K562 (cell line): ENCODE results near the gene ANO2. TPM values are rescaled to one million over a fixed set of nuclear protein-coding genes. Genes with fewer than 3 reads are reported as not detected.

Experiments
- ATAC-seq: fragments of 200-7000 bp; cut with Tn5 transposase; 3 replicates; pipeline ENCODE4 v1.9.1; 2020; ENCODE audit warnings: moderate library complexity
- BruUV-seq: library from RNA; stranded (reverse); fragments of 400-500 nt; replicated peaks from 2 replicates; lab custom pipeline; 2021; lab: Mats Ljungman, UMichigan
- CTCF ChIA-PET: fragments of 300-600 bp; formaldehyde crosslinking; extraction: SDS; loops from one replicate; lab custom pipeline; 2021; ENCODE audit warnings: low intra/inter-chr PET ratio; lab: Yijun Ruan, JAX
- POLR2A ChIA-PET: fragments of 300-600, 350-650 bp; sonication (Branson Sonifier 250); formaldehyde crosslinking; extraction: SDS; loops from one replicate; lab custom pipeline; 2021; ENCODE audit warnings: antibody characterized with exemption, inconsistent platforms; lab: Yijun Ruan, JAX
- DNase-seq, 4 experiments: peaks; one replicate each; pipeline versions ENCODE4 v3.0.0 to v3.0.0-alpha.2; 2011 to 2018; ENCODE audit warnings: low spot score in 3 of 4, mixed read lengths in 3 of 4; ENCODE audit errors: extremely low read depth in 1 of 4
- FAIRE-seq: peaks from 2 replicates; lab custom pipeline; 2011; peaks lifted over from hg19 to GRCh38; lab: Jason Lieb, UNC
- H2AFZ ChIP-seq: 2 replicates; pipeline ENCODE4 v1.6.0; 2011; ENCODE audit warnings: low read depth, low read length, control low read depth, inconsistent platforms
- H3K27ac ChIP-seq: fragments of 200-600 bp; 3 replicates; pipeline ENCODE4 v1.8.0; 2011; ENCODE audit warnings: low read depth, mild to moderate bottlenecking, control low read depth, inconsistent platforms, low read length, moderate library complexity, mixed read lengths; ENCODE audit errors: extremely low read depth
- H3K27me3 ChIP-seq, 2 experiments: fragments of 300-600 bp in 1 of 2; 2 replicates in 1 of 2; 3 replicates in 1 of 2; pipeline versions ENCODE4 v1.6.0 to v1.8.0; 2011; ENCODE audit warnings: inconsistent platforms in 2 of 2, low read length in 2 of 2, mild to moderate bottlenecking in 1 of 2, mixed read lengths in 1 of 2, moderate library complexity in 1 of 2; ENCODE audit not compliant: control insufficient read depth in 2 of 2, insufficient read depth in 2 of 2
- H3K36me3 ChIP-seq: fragments of 300-600 bp; 3 replicates; pipeline ENCODE4 v1.8.0; 2011; ENCODE audit warnings: mild to moderate bottlenecking, low read length, inconsistent platforms; ENCODE audit not compliant: control insufficient read depth, insufficient read depth
- H3K4me1 ChIP-seq, 2 experiments: fragments of 200-600 bp in 1 of 2; replicated peaks in 1 of 2; 2 replicates in 1 of 2; 3 replicates in 1 of 2; pipeline versions ENCODE4 v1.5.1 to v1.8.0; 2011; ENCODE audit warnings: inconsistent platforms in 2 of 2, low read length in 2 of 2, mild to moderate bottlenecking in 1 of 2, mixed read lengths in 1 of 2, moderate library complexity in 1 of 2; ENCODE audit not compliant: control insufficient read depth in 2 of 2, insufficient read depth in 2 of 2
- H3K4me2 ChIP-seq: 2 replicates; pipeline ENCODE4 v1.6.1; 2011; ENCODE audit warnings: low read length, control low read depth, inconsistent platforms, mixed read lengths; ENCODE audit not compliant: insufficient read depth
- H3K4me3 ChIP-seq: fragments of 200-600 bp; sonication (generic), shearing (Covaris generic); 2 replicates; pipeline ENCODE4 v1.5.1; 2016; ENCODE audit warnings: control low read depth, inconsistent platforms
- H3K79me2 ChIP-seq: fragments of 200-600 bp; 3 replicates; pipeline ENCODE4 v1.8.0; 2011; ENCODE audit warnings: low read length, inconsistent platforms; ENCODE audit not compliant: control insufficient read depth, insufficient read depth
- H3K9ac ChIP-seq, 2 experiments: 2 replicates each; pipeline versions ENCODE4 v1.6.0 to v1.6.1; 2011; ENCODE audit warnings: low read depth in 2 of 2, low read length in 2 of 2, control low read depth in 1 of 2, inconsistent platforms in 1 of 2, mild to moderate bottlenecking in 1 of 2, mixed read lengths in 1 of 2; ENCODE audit not compliant: insufficient read depth in 1 of 2
- H3K9me1 ChIP-seq: one replicate; pipeline ENCODE4 v1.6.0; 2011; ENCODE audit warnings: inconsistent platforms, mild to moderate bottlenecking, low read length, moderate library complexity; ENCODE audit not compliant: control insufficient read depth, insufficient read depth
- H3K9me3 ChIP-seq: replicated peaks from 2 replicates; pipeline ENCODE4 v1.5.1; 2011; ENCODE audit warnings: low read depth, low read length, inconsistent platforms; ENCODE audit not compliant: control insufficient read depth, insufficient read depth
- H4K20me1 ChIP-seq: replicated peaks from 2 replicates; pipeline ENCODE4 v1.6.1; 2011; ENCODE audit warnings: low read length, inconsistent platforms, mixed read lengths; ENCODE audit not compliant: control insufficient read depth, insufficient read depth
- BCOR ChIP-seq: fragments of 450-650 bp; IDR thresholded peaks from 2 replicates; pipeline ENCODE4 v1.6.1; 2016
- CCAR2 ChIP-seq: fragments of 200-400 bp; formaldehyde crosslinking; IDR thresholded peaks from 2 replicates; pipeline ENCODE4 v1.6.1; 2017; ENCODE audit warnings: mild to moderate bottlenecking, low read depth, low read length
- CREB3 ChIP-seq: fragments of 450-650 bp; conservative IDR thresholded peaks from 2 replicates; pipeline ENCODE4 v1.6.1; 2016; ENCODE audit warnings: missing genetic modification characterization, low read depth, mild to moderate bottlenecking, missing compliant biosample characterization, moderate library complexity
- DDX20 ChIP-seq: fragments of 450-650 bp; IDR thresholded peaks from 2 replicates; pipeline ENCODE4 v1.6.1; 2016; ENCODE audit warnings: missing genetic modification characterization, low read depth, mild to moderate bottlenecking, missing compliant biosample characterization, moderate library complexity
- DLX4 ChIP-seq: fragments of 250-450 bp; sonication (Bioruptor Pico); IDR thresholded peaks from 2 replicates; pipeline ENCODE4 v1.6.1; 2021; ENCODE audit warnings: mild to moderate bottlenecking
- HCFC1 ChIP-seq: IDR thresholded peaks from 2 replicates; pipeline ENCODE4 v1.6.1; 2012; ENCODE audit warnings: low read depth, low read length, improper control_type of control experiment
- IRF2 ChIP-seq: sonication (generic); formaldehyde crosslinking; IDR thresholded peaks from 2 replicates; pipeline ENCODE4 v1.8.1; 2022; ENCODE audit warnings: mild to moderate bottlenecking, missing genetic modification reagents
- MITF ChIP-seq: IDR thresholded peaks from 2 replicates; pipeline ENCODE4 v1.6.1; 2014; ENCODE audit warnings: antibody characterized with exemption
- MYC ChIP-seq, 2 experiments: fragments of 250-450 bp in 1 of 2; sonication (Bioruptor Pico) in 1 of 2; IDR thresholded peaks; 2 replicates each; pipeline versions ENCODE4 v1.5.1 to v1.6.1; 2012 to 2021; ENCODE audit warnings: low read depth in 2 of 2, borderline replicate concordance in 1 of 2, improper control_type of control experiment in 1 of 2, low read length in 1 of 2, mild to moderate bottlenecking in 1 of 2, moderate library complexity in 1 of 2
- RBM14 ChIP-seq: fragments of 200-400 bp; formaldehyde crosslinking; IDR thresholded peaks from 2 replicates; pipeline ENCODE4 v1.6.1; 2018; ENCODE audit warnings: low read depth, mild to moderate bottlenecking, low read length, moderate library complexity, borderline replicate concordance; ENCODE audit not compliant: insufficient read depth
- SRSF3 ChIP-seq: fragments of 200-400 bp; formaldehyde crosslinking; IDR thresholded peaks from 2 replicates; pipeline ENCODE4 v1.6.1; 2016; ENCODE audit warnings: mild to moderate bottlenecking, low read length, moderate library complexity; ENCODE audit not compliant: insufficient read depth
- STAT5A ChIP-seq: IDR thresholded peaks from 2 replicates; pipeline ENCODE4 v1.6.1; 2012; ENCODE audit warnings: low read length, inconsistent platforms, borderline replicate concordance
- TSC22D4 ChIP-seq: fragments of 450-650 bp; IDR thresholded peaks from 2 replicates; pipeline ENCODE4 v1.6.1; 2016; ENCODE audit warnings: missing genetic modification characterization, missing biosample characterization, control low read depth
- ZKSCAN8 ChIP-seq: fragments of 200-800 bp; sonication (Bioruptor generic); IDR thresholded peaks from 2 replicates; pipeline ENCODE4 v1.6.1; 2016; ENCODE audit warnings: missing genetic modification characterization, missing compliant biosample characterization
- ZNF518B ChIP-seq: fragments of 250-450 bp; sonication (Bioruptor Pico); IDR thresholded peaks from 2 replicates; pipeline ENCODE4 v1.5.0; 2021; ENCODE audit warnings: mild to moderate bottlenecking, moderate library complexity
- ZNF830 ChIP-seq: fragments of 250-450 bp; sonication (Bioruptor Pico); IDR thresholded peaks from 2 replicates; pipeline ENCODE4 v1.5.0; 2021; ENCODE audit warnings: mild to moderate bottlenecking
- WGBS: fragments of 100-300 bp; shearing (Covaris generic); methylation state at CpG from one replicate; pipeline ENCODE4 v1.1.6; 2016; ENCODE audit warnings: low coverage, mixed read lengths; ENCODE audit not compliant: insufficient coverage; ENCODE audit errors: missing lambda C conversion rate; 5-methylcytosine and 5-hydroxymethylcytosine counted together
- in situ Hi-C: fragments of 300-500 bp; cut with MboI; formaldehyde crosslinking; loops from 4 replicates; pipeline ENCODE4 v1.15.0; 2018; ENCODE audit warnings: inconsistent platforms, mixed read lengths
- intact Hi-C: fragments of 100-400 bp; cut with micrococcal nuclease; formaldehyde crosslinking; loops from 2 replicates; pipeline ENCODE4 v1.14.2; 2022
- polyA plus RNA-seq, 8 experiments: library from polyadenylated mRNA; depleted of rRNA in 4 of 8; stranded (reverse) in 5 of 8; unstranded in 3 of 8; fragments of >200 nt; fragmentation: Nextera tagmentation in 2 of 8; fragmentation: Illumina TruSeq in 1 of 8; extraction: Ambion mirVana in 2 of 8; extraction: Trizol in 1 of 8; gene quantifications; 2 replicates each; pipeline versions ENCODE4 v1.2.1 to v1.2.3, GENCODE V29; 2011 to 2014; ENCODE audit warnings: inconsistent platforms in 1 of 8, missing spikeins in 1 of 8
- total RNA-seq, 7 experiments: library from RNA; depleted of rRNA in 6 of 7; stranded (reverse); fragments of >200 nt in 6 of 7; fragmentation: Illumina TruSeq in 2 of 7; extraction: Trizol in 2 of 7; gene quantifications; 2 replicates each; pipeline versions ENCODE4 v1.2.1 to v1.2.3, GENCODE V29; 2011 to 2021; ENCODE audit warnings: low replicate concordance in 1 of 7

Gene ANO2
- total and polyA plus RNA-seq, 9 of the 15 experiments (the other 6 are each of a cell fraction or from before 2014, with no cell fraction given), result 0.64 TPM; not detected in 8

GRCh38 chr12:5661811-5662210 is 283.2 kb downstream of the ANO2 start (continued):
- TF ChIP-seq RBM14 (no peak), TSC22D4 (tag) (no peak), ZNF518B (CRISPR knock-in tag) (no peak)

GRCh38 chr12:5660238-5660637 is 284.8 kb downstream of the ANO2 start:
- Histone ChIP-seq H3K27me3 (no peaks in the 10 kb centered on the region), H4K20me1 (no peaks in the 10 kb centered on the region), H3K9ac (no peak overlapping the region), H3K9me1 (no peaks in the 10 kb centered on the region), H3K27ac (no peak overlapping the region), H3K79me2 (no peaks in the 10 kb centered on the region), H2AFZ (no peak overlapping the region), H3K36me3 (no peaks in the 10 kb centered on the region), H3K4me3 (no peak overlapping the region), H3K4me1 (no peaks in the 10 kb centered on the region), H3K4me2 (no peak overlapping the region), H3K9me3 (no peaks in the 10 kb centered on the region)
- no peak for FAIRE-seq
- WGBS, result 0% methylated on average over 6 of the region's 6 CpGs
- CTCF ChIA-PET, result no interaction called here
- no peak for ATAC-seq
- intact Hi-C loops, result no loop called here
- no peak for DNase-seq
- no TSS peak for BruUV-seq
- in situ Hi-C loops, result no loop called here
- POLR2A ChIA-PET, result no interaction called here
- no peak for TF ChIP-seq BCOR
- no peak for TF ChIP-seq MYC (IDR thresholded peaks at IDR 0.05; ENCODE audit: low read depth, low read length)
- TF ChIP-seq MYC (CRISPR knock-in tag; IDR thresholded peaks at IDR 0.05; ENCODE audit: borderline replicate concordance, low read depth), result no peak
- TF ChIP-seq CCAR2, result no peak
- TF ChIP-seq ZNF830, result no peak
- no peak for TF ChIP-seq HCFC1
- no peak for TF ChIP-seq SRSF3
- TF ChIP-seq DDX20 (tag), result no peak
- no peak for TF ChIP-seq CREB3 (tag)
- TF ChIP-seq MITF, result no peak
- no peak for TF ChIP-seq STAT5A
- no peak for TF ChIP-seq IRF2 (CRISPR knock-in tag)
- no peak for TF ChIP-seq ZKSCAN8 (CRISPR knock-in tag)
- TF ChIP-seq DLX4 (CRISPR knock-in tag), result no peak
